ENCODE results near the gene MYADML2. TPM values are rescaled to one million over a fixed set of nuclear protein-coding genes. Genes with fewer than 3 reads are reported as not detected.

The MYADML2 gene
- total RNA-seq, 2 experiments from 2014 or later: not detected

GRCh38 chr17:81934098-81934757, 12.8 kb downstream of the MYADML2 start:
- DNase-seq (no peak), ATAC-seq (no peak)
- CTCF ChIA-PET: interaction anchor here (1.5 kb wide), 1 partner anchor 88 kb away, joined by 5 read pairs; the partner anchor contains the start of gene CENPX
- H3K27me3 Mint-ChIP-seq: no peaks in the 10 kb centered on the region
- peaks cover 21% of the 10 kb centered on the region for H3K4me1 Mint-ChIP-seq
- no peaks in the 10 kb centered on the region for H3K9me3 Mint-ChIP-seq (ENCODE audit: low read depth)
- H3K27ac Mint-ChIP-seq: no peak overlapping the region
- no peaks in the 10 kb centered on the region for H3K36me3 Mint-ChIP-seq
- H3K4me3 Mint-ChIP-seq: no peak overlapping the region

GRCh38 chr17:81933178-81933699, 13.8 kb downstream of the MYADML2 start:
- H3K9me3 Mint-ChIP-seq (ENCODE audit: low read depth): no peaks in the 10 kb centered on the region
- no peak for ATAC-seq
- peaks cover 27% of the 10 kb centered on the region for H3K4me1 Mint-ChIP-seq
- CTCF ChIA-PET: interaction anchor here (0.7 to 2.3 kb wide), 3 partner anchors 26 to 104 kb away, joined by 3 to 7 read pairs (median 5); partner anchors contain the start of genes CENPX and DCXR
- H3K27ac Mint-ChIP-seq: no peak overlapping the region
- H3K27me3 Mint-ChIP-seq: peaks cover 2% of the 10 kb centered on the region
- no peaks in the 10 kb centered on the region for H3K36me3 Mint-ChIP-seq
- H3K4me3 Mint-ChIP-seq: no peak overlapping the region
- DNase-seq: no peak

GRCh38 chr17:81932333-81932983, 14.6 kb downstream of the MYADML2 start:
- CTCF ChIA-PET: interaction anchor here (0.7 to 2.3 kb wide), 2 partner anchors 27 to 105 kb away, joined by 3 to 7 read pairs; partner anchors contain the start of gene DCXR

GRCh38 chr17:81931557-81932332, 15.3 kb downstream of the MYADML2 start:
- no peak for DNase-seq
- no peaks in the 10 kb centered on the region for H3K9me3 Mint-ChIP-seq (ENCODE audit: low read depth)
- H3K27ac Mint-ChIP-seq: no peak overlapping the region
- CTCF ChIA-PET: interaction anchor here (1.8 to 2.3 kb wide), 2 partner anchors 28 kb away, joined by 7 to 10 read pairs; no protein-coding TSS in a partner anchor
- peaks cover 22% of the 10 kb centered on the region for H3K4me1 Mint-ChIP-seq
- peaks cover 2% of the 10 kb centered on the region for H3K27me3 Mint-ChIP-seq
- H3K4me3 Mint-ChIP-seq: no peak overlapping the region
- no peak for ATAC-seq
- H3K36me3 Mint-ChIP-seq: no peaks in the 10 kb centered on the region

More at GRCh38 chr17:81932333-81932983, 14.6 kb downstream of the MYADML2 start:
- Mint-ChIP-seq H3K9me3 (ENCODE audit: low read depth) (no peaks in the 10 kb centered on the region), H3K27ac (no peak overlapping the region), H3K4me3 (no peak overlapping the region), H3K36me3 (no peaks in the 10 kb centered on the region), H3K4me1 (peaks cover 22% of the 10 kb centered on the region), H3K27me3 (peaks cover 2% of the 10 kb centered on the region)
- DNase-seq (no peak), ATAC-seq (no peak)

- H3K27ac Mint-ChIP-seq: no peak overlapping the region
- CTCF ChIA-PET: interaction anchor here (1.8 kb wide), 1 partner anchor 28 kb away, joined by 10 read pairs; no protein-coding TSS in a partner anchor
- no peak overlapping the region for H3K4me3 Mint-ChIP-seq
- no peak for DNase-seq
- peaks cover 2% of the 10 kb centered on the region for H3K27me3 Mint-ChIP-seq
- no peaks in the 10 kb centered on the region for H3K36me3 Mint-ChIP-seq
- H3K4me1 Mint-ChIP-seq: peaks cover 24% of the 10 kb centered on the region
- no peaks in the 10 kb centered on the region for H3K9me3 Mint-ChIP-seq (ENCODE audit: low read depth)
- no peak for ATAC-seq
Measured at GRCh38 chr17:81931189-81931556, 15.9 kb downstream of the MYADML2 start.

- no peak for ATAC-seq
- Mint-ChIP-seq H3K36me3 (no peaks in the 10 kb centered on the region), H3K4me3 (no peak overlapping the region), H3K27me3 (peaks cover 2% of the 10 kb centered on the region), H3K4me1 (peaks cover 25% of the 10 kb centered on the region), H3K27ac (no peak overlapping the region), H3K9me3 (ENCODE audit: low read depth) (no peaks in the 10 kb centered on the region)
- no peak for DNase-seq
- CTCF ChIA-PET: interaction anchor here (0.6 to 1.8 kb wide), 2 partner anchors 29 to 89 kb away, joined by 3 to 10 read pairs; no protein-coding TSS in a partner anchor
Measured at GRCh38 chr17:81930142-81931125, 16.6 kb downstream of the MYADML2 start.

- no peaks in the 10 kb centered on the region for H3K36me3 Mint-ChIP-seq
- CTCF ChIA-PET: interaction anchor here (1.8 to 2.3 kb wide), 3 partner anchors 30 to 101 kb away, joined by 6 to 14 read pairs (median 10); partner anchors contain the start of gene ANAPC11
- H3K27me3 Mint-ChIP-seq: peaks cover 2% of the 10 kb centered on the region
- peaks cover 30% of the 10 kb centered on the region for H3K4me1 Mint-ChIP-seq
- DNase-seq (no peak), ATAC-seq (no peak)
- peak overlapping the region; percentile 24 for H3K4me3 Mint-ChIP-seq
- no peaks in the 10 kb centered on the region for H3K9me3 Mint-ChIP-seq (ENCODE audit: low read depth)
- no peak overlapping the region for H3K27ac Mint-ChIP-seq
Measured at GRCh38 chr17:81929253-81930141, 17.5 kb downstream of the MYADML2 start.

- CTCF ChIA-PET: interaction anchor here (1.0 to 3.6 kb wide), 7 partner anchors 8 to 197 kb away, joined by 3 to 26 read pairs (median 7); partner anchors contain the start of genes ANAPC11, CENPX, LRRC45 and PYCR1
- H3K4me3 Mint-ChIP-seq: peak overlapping the region; percentile 57
- H3K36me3 Mint-ChIP-seq: no peaks in the 10 kb centered on the region
- peaks cover 32% of the 10 kb centered on the region for H3K4me1 Mint-ChIP-seq
- H3K27ac Mint-ChIP-seq: no peak overlapping the region
- no peak for ATAC-seq
- peaks cover 2% of the 10 kb centered on the region for H3K27me3 Mint-ChIP-seq
- DNase-seq: no peak
- no peaks in the 10 kb centered on the region for H3K9me3 Mint-ChIP-seq (ENCODE audit: low read depth)
Measured at GRCh38 chr17:81928544-81929252, 18.3 kb downstream of the MYADML2 start.

- Mint-ChIP-seq H3K27ac (peak within 1 kb of the TSS; percentile 85), H3K36me3 (no peaks in the 10 kb centered on the region), H3K4me3 (peak within 1 kb of the TSS; percentile 79), H3K4me1 (peaks cover 28% of the 10 kb centered on the region), H3K9me3 (ENCODE audit: low read depth) (no peaks in the 10 kb centered on the region), H3K27me3 (peaks cover 2% of the 10 kb centered on the region)
- CTCF ChIA-PET: interaction anchor here (0.7 to 3.6 kb wide), 13 partner anchors 9 to 197 kb away, joined by 3 to 26 read pairs (median 6); partner anchors contain the start of genes ANAPC11, CENPX, DCXR and LRRC45
- ATAC-seq: peak; percentile 76
- peak; percentile 93 for DNase-seq
Measured at GRCh38 chr17:81927653-81928543, 19.1 kb downstream of the MYADML2 start, which contains the start of gene MAFG. Gene MAFG (minus strand): TSS chr17:81927735. CDS start chr17:81923185, 4,550 bp downstream.

- peak overlapping the region; percentile 79 for H3K4me3 Mint-ChIP-seq
Measured at GRCh38 chr17:81927152-81927652, 19.8 kb downstream of the MYADML2 start.

More at GRCh38 chr17:81927152-81927652, 19.8 kb downstream of the MYADML2 start:
- Mint-ChIP-seq H3K4me1 (peaks cover 26% of the 10 kb centered on the region), H3K27me3 (peaks cover 2% of the 10 kb centered on the region), H3K27ac (no peak overlapping the region), H3K36me3 (peaks cover 1% of the 10 kb centered on the region), H3K9me3 (ENCODE audit: low read depth) (no peaks in the 10 kb centered on the region)
- CTCF ChIA-PET: interaction anchor here (0.7 to 3.6 kb wide), 12 partner anchors 10 to 196 kb away, joined by 3 to 26 read pairs (median 6); partner anchors contain the start of genes ANAPC11, CENPX, DCXR and LRRC45
- ATAC-seq: peak; percentile 14
- DNase-seq: no peak

Data from activated CD8-positive, alpha-beta memory T cell treated with anti-CD3 and anti-CD28 coated beads, Interleukin-2, amount 10 ng/mL, durations not matched to agents 7 days and 5 days (primary cell).